K562 (cell line): ENCODE data around the gene PRRT1. TPM values are rescaled to one million over a fixed set of nuclear protein-coding genes. Genes with fewer than 3 reads are reported as not detected.

Experiments
- ATF7 ChIP-seq: fragments of 450-650 bp; IDR thresholded peaks from 2 replicates; pipeline ENCODE4 v1.7.1; 2014; ENCODE audit warnings: mild to moderate bottlenecking, moderate library complexity
- BRD4 ChIP-seq: fragments of 200-600 bp; sonication (generic); IDR thresholded peaks from 2 replicates; pipeline ENCODE4 v1.6.1; 2017; ENCODE audit warnings: inconsistent platforms
- CC2D1A ChIP-seq: fragments of 450-650 bp; IDR thresholded peaks from 2 replicates; pipeline ENCODE4 v1.6.1; 2017; ENCODE audit warnings: mild to moderate bottlenecking
- DEAF1 ChIP-seq: fragments of 450-650 bp; formaldehyde crosslinking; IDR thresholded peaks from 2 replicates; pipeline ENCODE4 v1.4.0; 2020; ENCODE audit warnings: mild to moderate bottlenecking, moderate library complexity
- KAT8 ChIP-seq: fragments of 450-650 bp; IDR thresholded peaks from 2 replicates; pipeline ENCODE4 v1.6.1; 2016; ENCODE audit warnings: low read depth, mild to moderate bottlenecking
- PHTF2 ChIP-seq: fragments of 250-450 bp; sonication (Bioruptor Pico); IDR thresholded peaks from 2 replicates; pipeline ENCODE4 v1.5.0; 2021; ENCODE audit warnings: mild to moderate bottlenecking
- POLR2AphosphoS2 ChIP-seq: IDR thresholded peaks from 2 replicates; pipeline ENCODE4 v1.6.1; 2012; ENCODE audit warnings: low read length, improper control_type of control experiment
- POLR2AphosphoS5 ChIP-seq: IDR thresholded peaks from 2 replicates; pipeline ENCODE4 v1.6.1; 2011; ENCODE audit warnings: mild to moderate bottlenecking, low read depth, low read length, moderate library complexity; ENCODE audit not compliant: control insufficient read depth, insufficient read depth
- REST ChIP-seq, 2 experiments: fragments of 450-650 bp; formaldehyde crosslinking in 1 of 2; IDR thresholded peaks; 2 replicates each; pipeline versions ENCODE4 v1.4.0 to v1.6.1; 2014 to 2020; ENCODE audit warnings: mild to moderate bottlenecking in 2 of 2, borderline replicate concordance in 1 of 2, low read depth in 1 of 2
- SMARCE1 ChIP-seq: fragments of 450-650 bp; IDR thresholded peaks from 2 replicates; pipeline ENCODE4 v1.7.1; 2016; ENCODE audit warnings: mild to moderate bottlenecking
- WHSC1 ChIP-seq: IDR thresholded peaks from one replicate; pipeline ENCODE4 v1.6.1; 2012; ENCODE audit warnings: low read length, control low read depth, inconsistent platforms
- ZBTB33 ChIP-seq: sonication (generic); formaldehyde crosslinking; IDR thresholded peaks from 2 replicates; pipeline ENCODE4 v1.8.1; 2023; ENCODE audit warnings: mild to moderate bottlenecking, missing genetic modification reagents
- ZHX1 ChIP-seq: fragments of 150-350 bp; conservative IDR thresholded peaks from 2 replicates; pipeline ENCODE4 v1.6.1; 2014; ENCODE audit warnings: low read length
- ZNF143 ChIP-seq: sonication (generic); formaldehyde crosslinking; IDR thresholded peaks from 2 replicates; pipeline ENCODE4 v1.9.0; 2022; ENCODE audit warnings: mild to moderate bottlenecking, missing genetic modification reagents
- ZNF232 ChIP-seq: sonication (generic); formaldehyde crosslinking; IDR thresholded peaks from 2 replicates; pipeline ENCODE4 v1.8.0; 2022; ENCODE audit warnings: mild to moderate bottlenecking, missing genetic modification reagents
- polyA plus RNA-seq, 8 experiments: library from polyadenylated mRNA; depleted of rRNA in 4 of 8; stranded (reverse) in 5 of 8; unstranded in 3 of 8; fragments of >200 nt; fragmentation: Nextera tagmentation in 2 of 8; fragmentation: Illumina TruSeq in 1 of 8; extraction: Ambion mirVana in 2 of 8; extraction: Trizol in 1 of 8; gene quantifications; 2 replicates each; pipeline versions ENCODE4 v1.2.1 to v1.2.3, GENCODE V29; 2011 to 2014; ENCODE audit warnings: inconsistent platforms in 1 of 8, missing spikeins in 1 of 8
- total RNA-seq, 7 experiments: library from RNA; depleted of rRNA in 6 of 7; stranded (reverse); fragments of >200 nt in 6 of 7; fragmentation: Illumina TruSeq in 2 of 7; extraction: Trizol in 2 of 7; gene quantifications; 2 replicates each; pipeline versions ENCODE4 v1.2.1 to v1.2.3, GENCODE V29; 2011 to 2021; ENCODE audit warnings: low replicate concordance in 1 of 7

Gene PRRT1
- total and polyA plus RNA-seq, 9 of the 15 experiments (the other 6 are each of a cell fraction or from before 2014, with no cell fraction given), result 0.14 to 3.5 (median 0.41) TPM

- TF ChIP-seq DEAF1 (CRISPR knock-in tag), result no peak
- TF ChIP-seq ZNF232 (CRISPR knock-in tag), result no peak
- TF ChIP-seq ZBTB33 (CRISPR knock-in tag), result no peak
- TF ChIP-seq REST (IDR thresholded peaks at IDR 0.05; ENCODE audit: borderline replicate concordance), result no peak
- TF ChIP-seq REST (CRISPR knock-in tag; IDR thresholded peaks at IDR 0.05; ENCODE audit: low read depth), result no peak; the same call in 1 of the 2 replicates
- TF ChIP-seq ZNF143, result no peak
- no peak for TF ChIP-seq WHSC1
- no peak for TF ChIP-seq BRD4
- TF ChIP-seq ZHX1, result no peak
- TF ChIP-seq CC2D1A, result no peak
- no peak for TF ChIP-seq POLR2AphosphoS2
- TF ChIP-seq SMARCE1, result peak; percentile 55
- TF ChIP-seq ATF7, result peak; percentile 66
- TF ChIP-seq PHTF2 (CRISPR knock-in tag), result no peak
- peak; percentile 54; the same call in 1 of the 2 replicates for TF ChIP-seq POLR2AphosphoS5
- TF ChIP-seq KAT8, result no peak
Measured at GRCh38 chr6:32192608-32193039, 40.9 kb upstream of the PRRT1 start, which contains the start of gene GPSM3 (continued).
